Colonic mucosa (tissue), 4 donors: ENCODE measurements around the gene MYLK2. TPM values are rescaled to one million over a fixed set of nuclear protein-coding genes. Genes with fewer than 3 reads are reported as not detected.
"Not testable (repeated sequence)": the region's sequence is repeated elsewhere in the genome, so short reads cannot be mapped to it uniquely, and the experiment has no call there.

ENCODE experiments used
- DNase-seq: peaks from one replicate; pipeline ENCODE4 v3.0.0-alpha.2; 2020
- H3K27ac ChIP-seq: fragments of 200-600 bp; one replicate; pipeline ENCODE4 v1.8.0; 2021
- H3K27me3 ChIP-seq: fragments of 200-600 bp; one replicate; pipeline ENCODE4 v1.8.0; 2021
- H3K36me3 ChIP-seq: fragments of 200-600 bp; one replicate; pipeline ENCODE4 v1.8.0; 2021
- H3K4me1 ChIP-seq: fragments of 200-600 bp; one replicate; pipeline ENCODE4 v1.8.0; 2021; ENCODE audit warnings: mild to moderate bottlenecking
- H3K4me3 ChIP-seq: fragments of 200-600 bp; one replicate; pipeline ENCODE4 v1.8.0; 2021
- H3K9ac ChIP-seq, 2 donors: one replicate each; pipeline ENCODE4 v1.7.0; 2013; ENCODE audit warnings: control low read depth in 2 of 2, low read depth in 2 of 2, low read length in 2 of 2
- H3K9me3 ChIP-seq: fragments of 200-600 bp; one replicate; pipeline ENCODE4 v1.8.0; 2021
- CTCF ChIP-seq: fragments of 200-600 bp; IDR thresholded peaks from one replicate; pipeline ENCODE4 v1.8.0; 2022; ENCODE audit warnings: antibody characterized with exemption, mild to moderate bottlenecking
- intact Hi-C: fragments of 100-400 bp; cut with DNase I; formaldehyde crosslinking; loops from one replicate; pipeline ENCODE4 v1.14.1; 2022
- total RNA-seq, 2 donors: library from RNA; stranded (reverse); fragmentation: NEBNext Ultra II Directional in 1 of 2; extraction: Animal tissue kit (Norgen Biotek cat#: 25700) in 1 of 2; gene quantifications; one replicate each; pipeline ENCODE4 v1.2.1, GENCODE V29; 2021
- donor health status: healthy.
- donor health status: DM: no; HTN: no; CAD: no.
- donor health status: DM: no; HTN: no; CAD: no.

MYLK2 gene
- total RNA-seq, 2 donors from 2014 or later, result 0.11 to 0.20 TPM

- Histone ChIP-seq H3K4me1 (no peaks in the 10 kb centered on the region), H3K36me3 (no peaks in the 10 kb centered on the region), H3K9ac (no peak overlapping the region), H3K4me3 (no peak overlapping the region), H3K9me3 (no peaks in the 10 kb centered on the region), H3K27me3 (no peaks in the 10 kb centered on the region), H3K27ac (no peak overlapping the region)
- intact Hi-C loops, result no loop called here
- no peak for TF ChIP-seq CTCF
- no peak for DNase-seq
These were observed 6.9 kb downstream of the MYLK2 start for GRCh38 chr20:31826074-31826473.

GRCh38 chr20:31827059-31827458, 7.9 kb downstream of the MYLK2 start:
- H3K27me3 ChIP-seq, result no peaks in the 10 kb centered on the region
- TF ChIP-seq CTCF, result no peak
- no peaks in the 10 kb centered on the region for H3K9me3 ChIP-seq
- H3K4me1 ChIP-seq, result no peaks in the 10 kb centered on the region
- H3K36me3 ChIP-seq, result no peaks in the 10 kb centered on the region
- intact Hi-C loops, result no loop called here
- H3K27ac ChIP-seq, result no peak overlapping the region
- no peak overlapping the region for H3K4me3 ChIP-seq
- no peak for DNase-seq
- H3K9ac ChIP-seq, result no peak overlapping the region

GRCh38 chr20:31828016-31828415, 8.9 kb downstream of the MYLK2 start:
- H3K27me3 ChIP-seq, DNase-seq, intact Hi-C loops, H3K9me3 ChIP-seq, H3K9ac ChIP-seq, H3K4me3 ChIP-seq, H3K27ac ChIP-seq, H3K36me3 ChIP-seq, H3K4me1 ChIP-seq: not testable (repeated sequence)

GRCh38 chr20:31829731-31830130, 10.6 kb downstream of the MYLK2 start:
- no peaks in the 10 kb centered on the region for H3K36me3 ChIP-seq
- intact Hi-C loops, result no loop called here
- H3K27ac ChIP-seq, result no peak overlapping the region
- no peaks in the 10 kb centered on the region for H3K9me3 ChIP-seq
- DNase-seq, result no peak
- TF ChIP-seq CTCF, result no peak
- no peak overlapping the region for H3K4me3 ChIP-seq
- no peaks in the 10 kb centered on the region for H3K4me1 ChIP-seq
- no peak overlapping the region for H3K9ac ChIP-seq
- no peaks in the 10 kb centered on the region for H3K27me3 ChIP-seq

- DNase-seq, result no peak
- Histone ChIP-seq H3K9ac (no peak overlapping the region), H3K4me3 (no peak overlapping the region), H3K4me1 (no peaks in the 10 kb centered on the region), H3K36me3 (no peaks in the 10 kb centered on the region), H3K27me3 (no peaks in the 10 kb centered on the region), H3K27ac (no peak overlapping the region), H3K9me3 (no peaks in the 10 kb centered on the region)
- intact Hi-C loops, result no loop called here
- TF ChIP-seq CTCF, result no peak
These were observed 11.3 kb downstream of the MYLK2 start for GRCh38 chr20:31830406-31830981.

GRCh38 chr20:31831211-31831610, 12.1 kb downstream of the MYLK2 start:
- intact Hi-C loops, result no loop called here
- Histone ChIP-seq H3K4me3 (no peak overlapping the region), H3K36me3 (no peaks in the 10 kb centered on the region), H3K9ac (no peak overlapping the region), H3K4me1 (no peaks in the 10 kb centered on the region), H3K27ac (no peak overlapping the region), H3K9me3 (no peaks in the 10 kb centered on the region), H3K27me3 (no peaks in the 10 kb centered on the region)
- no peak for DNase-seq
- TF ChIP-seq CTCF, result no peak
